ENCODE data around the gene DSCAML1. TPM values are rescaled to one million over a fixed set of nuclear protein-coding genes. Genes with fewer than 3 reads are reported as not detected.

DSCAML1 gene
- total RNA-seq, 2 experiments from 2014 or later = 1.4 to 3.1 TPM

DNA sequence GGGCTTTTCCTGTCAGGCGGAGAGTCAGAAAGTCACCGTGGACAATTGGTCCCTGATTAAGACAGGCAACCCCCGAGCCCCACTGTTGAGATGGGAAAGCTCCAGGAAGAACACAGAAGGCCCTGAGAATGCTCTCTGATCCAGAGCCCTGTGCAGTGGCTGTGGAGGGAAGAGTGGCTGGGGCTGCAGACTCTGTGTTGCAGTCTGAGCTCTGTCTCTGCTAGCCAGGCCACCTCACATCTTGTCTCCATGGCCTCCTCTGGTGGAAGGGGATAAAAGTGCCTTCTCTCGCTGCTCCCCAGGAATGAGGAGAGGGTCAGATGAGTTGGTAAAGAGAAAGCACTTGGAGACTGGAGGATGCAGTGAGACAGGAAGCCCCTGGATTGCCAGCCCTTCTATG lies 328.1 kb downstream of the DSCAML1 start:
- H3K27ac Mint-ChIP-seq = no peak overlapping the region
- DNase-seq (no peak), ATAC-seq (ENCODE audit: low read depth) (no peak)
- H3K4me1 Mint-ChIP-seq = no peaks in the 10 kb centered on the region
- no peaks in the 10 kb centered on the region for H3K9me3 Mint-ChIP-seq
- no peak overlapping the region for H3K4me3 Mint-ChIP-seq
- no peaks in the 10 kb centered on the region for H3K27me3 Mint-ChIP-seq
- H3K36me3 Mint-ChIP-seq = no peaks in the 10 kb centered on the region
- POLR2A ChIA-PET = no interaction called here

DNA sequence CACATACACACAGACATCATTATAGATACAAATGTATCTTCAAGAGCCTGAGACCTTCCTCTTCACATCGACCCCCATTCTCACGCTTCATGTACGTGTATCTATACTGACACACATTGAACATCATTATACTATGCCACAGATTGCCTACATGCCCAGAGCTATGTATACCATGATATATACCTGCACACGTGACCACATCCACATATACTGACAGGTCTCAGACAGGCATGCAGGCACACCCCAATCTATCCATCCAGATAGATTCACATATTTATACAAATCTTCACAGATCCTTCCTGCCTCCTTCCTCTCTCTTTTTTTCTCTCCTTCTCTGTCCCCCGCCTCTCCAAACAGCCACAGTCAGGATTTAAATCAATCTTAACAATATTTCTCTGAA lies 329.2 kb downstream of the DSCAML1 start:
- H3K36me3 Mint-ChIP-seq = no peaks in the 10 kb centered on the region
- ATAC-seq (ENCODE audit: low read depth) = no peak
- H3K9me3 Mint-ChIP-seq = no peaks in the 10 kb centered on the region
- no peak for DNase-seq
- no peak overlapping the region for H3K27ac Mint-ChIP-seq
- POLR2A ChIA-PET = no interaction called here
- H3K4me1 Mint-ChIP-seq = no peaks in the 10 kb centered on the region
- H3K4me3 Mint-ChIP-seq = no peak overlapping the region
- no peaks in the 10 kb centered on the region for H3K27me3 Mint-ChIP-seq

DNA sequence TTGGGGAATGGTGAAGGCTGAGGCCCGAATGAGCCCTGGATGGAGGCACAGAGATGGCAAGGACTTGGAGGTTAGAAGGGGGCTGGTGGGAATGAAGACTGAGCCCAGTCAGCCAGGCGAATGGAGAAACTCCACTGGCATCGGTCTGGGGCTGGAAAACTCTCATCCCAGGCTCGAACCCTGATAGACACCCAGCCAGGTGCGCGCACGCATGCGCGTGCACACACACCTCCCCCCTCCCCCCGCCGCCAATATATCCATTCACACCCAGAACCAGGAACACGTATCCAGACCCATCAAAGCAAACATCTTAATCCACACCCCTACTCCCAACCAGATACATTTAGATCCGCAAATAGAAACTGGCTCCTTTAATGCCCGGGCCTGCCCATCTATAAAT lies 330.1 kb downstream of the DSCAML1 start:
- ATAC-seq (ENCODE audit: low read depth) = no peak
- H3K27me3 Mint-ChIP-seq = no peaks in the 10 kb centered on the region
- no peak overlapping the region for H3K4me3 Mint-ChIP-seq
- H3K4me1 Mint-ChIP-seq = no peaks in the 10 kb centered on the region
- no peak overlapping the region for H3K27ac Mint-ChIP-seq
- DNase-seq = no peak
- H3K36me3 Mint-ChIP-seq = no peaks in the 10 kb centered on the region
- H3K9me3 Mint-ChIP-seq = no peaks in the 10 kb centered on the region
- POLR2A ChIA-PET = no interaction called here

DNA sequence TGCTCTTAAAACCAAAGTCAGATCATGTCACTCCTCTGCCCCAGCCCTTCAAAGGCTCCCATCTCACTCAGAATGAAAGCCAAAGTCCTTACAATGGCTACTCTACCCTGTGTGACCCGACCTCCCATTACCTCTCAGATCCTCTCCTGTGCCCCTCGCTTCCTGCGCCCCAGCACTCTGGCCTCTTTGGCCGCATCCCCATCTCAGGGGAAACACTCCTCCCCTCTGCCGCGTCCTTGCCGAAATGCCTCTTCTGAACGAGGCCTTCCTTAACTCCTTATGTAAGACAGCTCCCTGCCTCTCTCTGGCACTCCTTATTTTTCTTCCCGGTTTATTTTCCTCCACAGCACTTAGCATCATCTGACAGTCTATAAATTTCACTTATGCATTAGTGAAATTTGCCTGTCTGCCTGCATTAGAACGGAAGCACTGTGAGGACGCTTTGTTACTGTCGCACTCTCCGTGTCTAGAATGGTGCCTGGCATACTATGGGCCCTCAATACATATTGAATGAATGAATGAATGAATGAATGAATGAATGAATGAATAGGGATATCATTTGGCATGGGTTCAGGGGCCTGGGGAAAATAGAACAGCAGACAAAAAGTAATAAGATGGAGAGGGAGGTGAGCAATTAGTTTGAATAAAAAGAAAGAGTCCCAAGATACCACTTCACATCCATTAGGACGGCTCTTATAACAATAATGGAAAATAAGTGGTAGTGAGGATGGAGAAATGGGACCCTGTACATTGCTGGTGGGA lies 331.6 kb downstream of the DSCAML1 start:
- Mint-ChIP-seq H3K4me3 (no peak overlapping the region), H3K27me3 (no peaks in the 10 kb centered on the region), H3K27ac (no peak overlapping the region), H3K4me1 (no peaks in the 10 kb centered on the region), H3K36me3 (no peaks in the 10 kb centered on the region), H3K9me3 (no peaks in the 10 kb centered on the region)
- POLR2A ChIA-PET = no interaction called here
- no peak for DNase-seq
- no peak for ATAC-seq (ENCODE audit: low read depth)

DNA sequence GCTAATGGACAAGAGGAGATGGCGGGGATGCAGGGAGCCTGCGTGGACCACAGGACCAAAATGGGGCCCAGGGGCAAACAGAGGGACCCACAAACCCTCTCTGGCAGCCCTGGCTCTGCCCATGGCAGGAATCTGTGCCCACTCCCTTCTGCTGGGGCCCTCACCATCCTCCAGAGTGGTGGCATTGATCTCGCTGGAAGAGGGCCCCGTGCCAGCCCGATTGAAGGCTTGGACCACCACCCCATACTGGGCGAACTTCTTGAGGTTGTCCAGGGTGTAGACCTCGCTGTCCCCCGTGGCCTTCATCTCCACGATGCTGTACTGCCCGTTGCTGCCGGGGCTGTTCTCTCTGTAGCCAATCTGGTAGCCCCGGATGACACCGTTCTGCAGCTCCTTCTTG lies 332.2 kb downstream of the DSCAML1 start:
- no peak for DNase-seq
- H3K27me3 Mint-ChIP-seq = no peaks in the 10 kb centered on the region
- POLR2A ChIA-PET = no interaction called here
- no peak for ATAC-seq (ENCODE audit: low read depth)
- no peak overlapping the region for H3K27ac Mint-ChIP-seq
- no peaks in the 10 kb centered on the region for H3K9me3 Mint-ChIP-seq
- no peaks in the 10 kb centered on the region for H3K4me1 Mint-ChIP-seq
- no peaks in the 10 kb centered on the region for H3K36me3 Mint-ChIP-seq
- H3K4me3 Mint-ChIP-seq = no peak overlapping the region

DNA sequence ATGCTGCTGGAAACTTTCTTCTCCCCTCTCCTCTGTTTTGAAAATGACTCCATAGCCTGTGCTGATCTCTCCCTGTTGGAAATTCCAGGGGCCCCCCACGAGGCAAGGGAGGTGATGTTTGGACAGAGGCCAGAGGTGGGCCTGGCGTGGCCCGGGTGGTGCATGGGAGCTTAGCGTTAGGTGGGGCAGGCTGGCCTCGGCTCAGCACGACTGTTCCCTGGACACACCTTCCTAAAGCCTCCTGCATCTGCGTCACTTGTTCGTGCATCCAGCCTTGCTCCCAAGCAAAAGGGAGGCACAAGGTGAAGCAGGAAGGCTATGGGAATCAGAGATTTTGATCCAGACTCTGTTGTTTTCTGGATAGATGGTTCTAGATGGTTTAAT lies 334.2 kb downstream of the DSCAML1 start:
- no peak overlapping the region for H3K4me3 Mint-ChIP-seq
- POLR2A ChIA-PET = no interaction called here
- no peaks in the 10 kb centered on the region for H3K27me3 Mint-ChIP-seq
- no peaks in the 10 kb centered on the region for H3K4me1 Mint-ChIP-seq
- no peak overlapping the region for H3K27ac Mint-ChIP-seq
- H3K9me3 Mint-ChIP-seq = no peaks in the 10 kb centered on the region
- DNase-seq (no peak), ATAC-seq (ENCODE audit: low read depth) (no peak)
- no peaks in the 10 kb centered on the region for H3K36me3 Mint-ChIP-seq

DNA sequence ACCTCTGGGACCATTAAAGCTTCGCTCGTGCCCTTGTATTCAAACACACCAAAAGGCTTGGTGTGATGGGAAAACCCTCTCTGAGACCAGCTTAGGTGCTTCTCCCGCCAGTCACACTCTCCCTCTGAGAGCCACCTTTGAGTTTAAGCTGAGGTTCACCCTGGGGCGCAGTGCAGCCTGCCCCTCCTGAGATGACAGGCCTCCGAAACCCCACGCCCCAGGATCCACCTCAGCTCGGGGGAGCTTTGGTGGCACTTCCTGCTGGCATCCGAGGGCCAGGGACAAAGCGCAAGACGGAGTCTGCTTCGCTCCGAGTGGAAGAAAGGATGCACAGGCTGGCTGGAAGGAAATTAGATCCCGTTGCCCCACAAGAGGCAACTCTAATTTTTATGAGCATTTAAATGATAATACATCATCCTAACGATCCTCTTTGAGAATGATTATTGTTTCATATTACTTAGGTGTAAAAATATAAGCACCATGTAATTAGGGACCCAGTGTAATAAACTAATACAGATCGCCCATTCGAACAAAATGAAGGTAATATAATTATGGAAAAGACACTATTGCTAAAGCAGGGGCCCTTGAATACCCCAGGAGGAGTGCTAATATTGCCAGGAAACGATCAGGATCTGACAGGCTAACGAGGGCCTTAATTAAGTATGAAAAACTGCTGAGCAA lies 334.7 kb downstream of the DSCAML1 start:
- H3K36me3 Mint-ChIP-seq = no peaks in the 10 kb centered on the region
- H3K9me3 Mint-ChIP-seq = no peaks in the 10 kb centered on the region
- H3K4me3 Mint-ChIP-seq = no peak overlapping the region
- H3K27me3 Mint-ChIP-seq = no peaks in the 10 kb centered on the region
- DNase-seq = no peak
- POLR2A ChIA-PET = no interaction called here
- no peaks in the 10 kb centered on the region for H3K4me1 Mint-ChIP-seq
- H3K27ac Mint-ChIP-seq = no peak overlapping the region
- no peak for ATAC-seq (ENCODE audit: low read depth)

DNA sequence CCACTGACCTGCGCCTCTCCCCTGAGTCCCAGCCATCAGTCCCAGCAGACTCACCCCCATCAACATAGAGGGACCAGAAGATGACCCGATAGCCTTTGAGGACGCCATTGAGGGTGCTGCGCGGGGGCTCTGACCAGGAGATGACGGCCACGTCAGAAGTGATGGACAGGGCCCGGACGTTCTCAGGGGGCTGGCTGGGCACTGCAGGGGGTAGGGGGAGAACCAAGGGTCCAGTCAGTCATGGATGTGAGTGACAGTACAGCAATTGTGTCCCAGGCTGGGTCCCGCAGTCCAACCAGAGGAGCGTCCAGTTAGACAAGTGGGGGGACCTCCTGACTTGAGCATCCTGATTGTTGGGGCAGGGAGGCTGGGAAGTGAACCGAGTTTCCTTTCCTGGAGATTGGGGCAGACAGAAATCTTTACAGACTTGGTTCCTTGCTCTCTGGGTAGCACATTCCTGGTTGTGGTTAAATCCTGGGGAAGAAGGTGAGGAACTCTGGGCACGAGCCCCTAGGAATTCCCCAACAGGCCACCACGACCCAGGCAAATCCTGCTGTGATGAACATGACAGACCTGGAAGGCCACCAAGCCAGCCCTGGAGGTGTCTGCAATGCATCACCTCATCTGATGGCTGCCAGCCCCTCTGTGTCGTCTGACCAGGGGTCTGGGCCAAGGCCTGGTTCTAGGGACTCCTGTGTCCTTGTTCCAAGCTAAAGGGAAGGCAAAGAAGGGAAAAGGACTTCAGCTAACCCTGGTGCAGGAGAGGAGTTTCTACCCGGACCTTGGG lies 335.4 kb downstream of the DSCAML1 start:
- ATAC-seq (ENCODE audit: low read depth) (no peak), DNase-seq (no peak)
- H3K27ac Mint-ChIP-seq = no peak overlapping the region
- H3K4me1 Mint-ChIP-seq = no peaks in the 10 kb centered on the region
- H3K36me3 Mint-ChIP-seq = no peaks in the 10 kb centered on the region
- no peaks in the 10 kb centered on the region for H3K27me3 Mint-ChIP-seq
- H3K4me3 Mint-ChIP-seq = no peak overlapping the region
- POLR2A ChIA-PET = no interaction called here
- H3K9me3 Mint-ChIP-seq = no peaks in the 10 kb centered on the region

DNA sequence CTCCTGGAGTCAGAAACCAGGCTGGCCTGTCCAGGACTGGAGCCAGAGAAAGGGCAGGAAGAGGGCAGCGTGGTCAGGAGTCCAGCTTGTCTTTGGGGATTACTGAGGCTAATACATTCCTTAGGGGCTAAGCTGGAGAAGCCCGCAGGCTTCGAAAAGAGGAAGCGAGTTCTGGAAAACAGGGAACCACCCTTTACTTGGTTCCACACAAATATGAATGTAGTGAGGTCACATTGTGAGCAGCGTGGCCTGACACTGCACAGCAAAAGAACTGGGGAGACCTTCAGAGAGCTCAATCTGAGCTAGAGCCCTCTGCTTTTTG lies 337.1 kb downstream of the DSCAML1 start:
- DNase-seq (no peak), ATAC-seq (ENCODE audit: low read depth) (no peak)
- H3K9me3 Mint-ChIP-seq = no peaks in the 10 kb centered on the region
- no peak overlapping the region for H3K4me3 Mint-ChIP-seq
- POLR2A ChIA-PET = no interaction called here
- no peaks in the 10 kb centered on the region for H3K4me1 Mint-ChIP-seq
- H3K27me3 Mint-ChIP-seq = no peaks in the 10 kb centered on the region
- no peaks in the 10 kb centered on the region for H3K36me3 Mint-ChIP-seq
- H3K27ac Mint-ChIP-seq = no peak overlapping the region

DNA sequence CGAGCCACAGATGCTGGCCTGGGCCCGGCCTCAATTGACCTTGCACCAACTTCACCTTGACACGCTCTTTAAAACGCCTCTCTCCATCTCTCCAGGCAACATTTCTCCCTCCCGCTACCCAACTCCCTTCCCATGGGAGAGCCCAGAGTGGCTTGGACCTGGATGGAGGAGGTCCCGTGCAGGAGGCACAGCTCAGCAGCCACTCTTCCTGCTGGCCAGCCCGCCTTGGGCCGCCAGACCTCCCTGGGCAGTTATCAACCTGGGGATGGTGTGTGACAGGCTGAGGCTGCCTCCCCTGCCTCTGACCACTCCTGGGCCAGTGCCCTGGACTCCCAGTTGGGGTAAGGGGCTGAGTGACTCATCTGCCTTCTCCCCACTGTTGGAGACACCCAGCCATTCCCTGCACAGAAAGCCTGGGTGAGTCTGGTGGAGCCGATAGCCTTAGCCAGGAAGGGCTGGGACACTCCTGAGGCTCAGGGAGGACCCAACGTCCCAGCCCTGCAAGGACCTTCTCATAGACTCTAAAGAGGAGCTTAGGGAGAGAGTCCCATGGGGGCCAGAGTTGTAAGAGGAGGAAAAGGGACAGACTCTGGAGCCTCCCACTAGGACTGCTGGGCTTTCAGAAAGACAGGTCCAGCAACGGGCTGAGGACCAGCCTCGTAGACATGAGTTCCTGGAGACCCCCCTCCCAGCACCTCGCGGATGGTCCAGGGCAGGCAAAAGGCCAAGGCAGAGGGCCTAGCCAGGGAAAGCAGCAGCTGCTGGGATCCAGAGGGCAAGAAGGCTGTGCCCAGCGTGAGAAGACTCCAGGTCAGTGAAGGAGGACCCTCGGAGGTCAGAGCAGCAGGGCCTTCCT lies 337.7 kb downstream of the DSCAML1 start:
- POLR2A ChIA-PET = no interaction called here
- Mint-ChIP-seq H3K27ac (no peak overlapping the region), H3K4me3 (no peak overlapping the region), H3K4me1 (no peaks in the 10 kb centered on the region), H3K9me3 (no peaks in the 10 kb centered on the region), H3K36me3 (no peaks in the 10 kb centered on the region), H3K27me3 (no peaks in the 10 kb centered on the region)
- no peak for DNase-seq
- ATAC-seq (ENCODE audit: low read depth) = no peak

DNA sequence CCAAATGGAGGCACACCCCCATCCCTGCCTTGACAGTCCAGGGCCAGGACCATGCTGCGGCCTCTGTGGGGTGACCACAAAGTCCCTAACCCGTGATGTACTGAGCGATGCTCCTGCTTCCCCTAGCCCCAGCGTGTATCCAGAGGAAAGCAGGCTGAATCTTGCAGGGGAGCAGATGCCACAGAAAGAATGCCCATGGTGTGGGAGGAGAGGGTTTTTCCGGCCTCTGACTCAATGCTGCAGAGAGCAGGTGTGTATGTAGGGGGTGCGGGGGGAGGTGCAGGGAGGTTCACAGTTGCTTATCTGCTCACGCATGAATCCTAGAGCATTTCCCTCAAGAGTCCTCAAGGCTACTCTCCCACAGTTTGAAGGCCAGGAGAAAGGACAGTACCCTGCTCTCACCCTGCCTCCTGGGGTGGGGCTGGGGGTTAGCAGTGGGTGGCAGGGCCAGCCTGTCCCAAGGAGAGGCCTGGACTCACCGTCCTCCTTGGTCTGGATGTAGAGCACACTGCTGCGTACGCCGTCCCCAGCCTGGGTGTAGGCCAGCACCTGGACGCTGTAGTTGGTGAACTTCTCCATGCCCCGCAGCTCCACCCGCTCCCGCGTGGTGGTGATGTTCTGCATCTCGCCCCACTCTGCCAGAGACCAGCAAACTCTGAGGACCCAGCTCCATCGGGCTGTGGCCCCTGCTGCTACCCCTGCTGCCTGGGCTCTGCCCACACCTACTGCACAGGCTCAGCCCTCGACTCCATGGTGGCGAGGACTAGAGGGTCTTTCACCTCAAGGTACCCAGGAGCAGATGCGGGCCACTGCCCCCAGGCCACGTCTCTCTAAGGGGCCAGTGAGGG lies 338.5 kb downstream of the DSCAML1 start:
- H3K27me3 Mint-ChIP-seq = peaks cover 4% of the 10 kb centered on the region
- peaks cover 5% of the 10 kb centered on the region for H3K9me3 Mint-ChIP-seq
- POLR2A ChIA-PET = no interaction called here
- H3K4me3 Mint-ChIP-seq = no peak overlapping the region
- no peak for ATAC-seq (ENCODE audit: low read depth)
- H3K4me1 Mint-ChIP-seq = no peaks in the 10 kb centered on the region
- peaks cover 4% of the 10 kb centered on the region for H3K36me3 Mint-ChIP-seq
- no peak for DNase-seq
- H3K27ac Mint-ChIP-seq = no peak overlapping the region

DNA sequence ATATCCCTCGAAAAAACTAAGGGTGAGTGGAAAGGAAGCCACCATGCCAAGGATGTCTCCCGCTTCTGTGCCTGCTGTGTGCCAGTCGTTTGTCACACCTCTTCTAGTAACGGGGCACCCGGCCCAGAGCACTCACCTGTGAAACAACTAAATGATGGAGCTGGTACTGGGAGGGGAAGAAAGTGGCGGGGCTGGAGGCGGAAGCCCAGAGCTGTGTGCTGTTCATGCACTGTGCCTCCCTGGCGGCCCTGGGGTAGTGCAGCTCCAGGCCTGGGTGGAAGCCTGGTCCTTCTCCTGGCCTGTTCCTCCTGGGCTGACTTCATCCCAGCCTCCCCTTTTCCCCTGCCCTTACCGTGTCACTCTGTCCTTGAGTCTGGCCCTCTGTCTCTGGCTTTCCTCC lies 339.2 kb downstream of the DSCAML1 start:
- POLR2A ChIA-PET = no interaction called here
- no peak overlapping the region for H3K4me3 Mint-ChIP-seq
- H3K9me3 Mint-ChIP-seq = peaks cover 6% of the 10 kb centered on the region
- DNase-seq = no peak
- H3K4me1 Mint-ChIP-seq = no peaks in the 10 kb centered on the region
- H3K27me3 Mint-ChIP-seq = peaks cover 5% of the 10 kb centered on the region
- ATAC-seq (ENCODE audit: low read depth) = no peak
- peaks cover 4% of the 10 kb centered on the region for H3K36me3 Mint-ChIP-seq
- H3K27ac Mint-ChIP-seq = no peak overlapping the region

All from activated naive CD8-positive, alpha-beta T cell treated with anti-CD3 and anti-CD28 coated beads, Interleukin-2, amount 10 ng/mL, durations not matched to agents 7 days and 5 days (primary cell).